Motor neuron (in vitro differentiated cells): ENCODE data around the gene JPH3. TPM values are rescaled to one million over a fixed set of nuclear protein-coding genes. Genes with fewer than 3 reads are reported as not detected.

Experiments
- ATAC-seq, 8 experiments: fragments of 200-7000 bp; cut with Tn5 transposase; replicated peaks in 6 of 8; 2 replicates each; pipeline ENCODE4 v1.8.0; 2021; ENCODE audit warnings: mild to moderate bottlenecking in 8 of 8, moderate library complexity in 8 of 8
- H3K27ac ChIP-seq, 2 donors: fragments of 250-450 bp; sonication (Bioruptor Pico); 2 replicates each; pipeline ENCODE4 v1.9.0; 2021; ENCODE audit warnings: antibody characterized with exemption in 2 of 2, mild to moderate bottlenecking in 2 of 2, moderate library complexity in 1 of 2
- H3K4me1 ChIP-seq, 2 donors: fragments of 250-450 bp; sonication (Bioruptor Pico); replicated peaks in 1 of 2; 2 replicates each; pipeline ENCODE4 v1.6.1; 2021; ENCODE audit warnings: antibody characterized with exemption in 2 of 2, mild to moderate bottlenecking in 2 of 2, moderate library complexity in 1 of 2
- H3K4me3 ChIP-seq, 5 donors: fragments of 250-450 bp; sonication (Bioruptor Pico); 2 replicates each; pipeline ENCODE4 v1.9.0; 2021; ENCODE audit warnings: antibody characterized with exemption in 5 of 5, mild to moderate bottlenecking in 5 of 5, moderate library complexity in 4 of 5
- WGBS, 10 experiments: fragments of 450-650 bp; shearing (Covaris generic); methylation state at CpG; one replicate each; pipeline ENCODE4 v1.0.0; 2022; 5-methylcytosine and 5-hydroxymethylcytosine counted together
- in situ Hi-C, 9 experiments: fragments of 400-800 bp; cut with MboI; loops; one replicate each; pipeline ENCODE4 v1.15.0; 2021; ENCODE audit warnings: low sequenced_read_pairs in 9 of 9, low pct_unique_long_range_greater_than_20kb in 2 of 9; ENCODE audit not compliant: unreplicated experiment in 9 of 9
- total RNA-seq, 8 experiments: library from RNA; unstranded; fragments of 300-600 nt; gene quantifications; 2 replicates each; pipeline versions ENCODE4 v1.2.3 to v1.2.4, GENCODE V29; 2022

The JPH3 gene
- total RNA-seq, 8 experiments from 2014 or later, result 0.51 to 23.5 (median 12.8) TPM

- in situ Hi-C loops, result no loop called here
- Histone ChIP-seq H3K4me3 (no peak overlapping the region), H3K27ac (no peak overlapping the region), H3K4me1 (no peaks in the 10 kb centered on the region)
- no peak for ATAC-seq
- WGBS, 10 experiments, result 73 to 100% (median 95%) methylated on average over 1 to 7 of the region's 8 CpGs
Observed at GRCh38 chr16:87746178-87746577, 143.9 kb downstream of the JPH3 start.

Other genes with a start within 250 kb of the JPH3 start
- 10 to 100 TPM; 12.2 to 23.2 (median 18.0) TPM for gene FBXO31, start 218.7 kb upstream of the JPH3 start, total RNA-seq
- gene MAP1LC3B, start 210.2 kb upstream of the JPH3 start, total RNA-seq, result 100 to 1,000 TPM in 1 of 8 experiments, 10 to 100 TPM in 7; 44.0 to 104 (median 67.8) TPM
- 10 to 100 TPM; 11.2 to 30.3 (median 17.0) TPM for gene ZCCHC14, start 109.5 kb upstream of the JPH3 start, total RNA-seq
- gene KLHDC4, start 163.5 kb downstream of the JPH3 start, total RNA-seq, result 10 to 100 TPM; 18.1 to 49.7 (median 22.4) TPM